ENCODE measurements around the gene MRPL55.

DNA sequence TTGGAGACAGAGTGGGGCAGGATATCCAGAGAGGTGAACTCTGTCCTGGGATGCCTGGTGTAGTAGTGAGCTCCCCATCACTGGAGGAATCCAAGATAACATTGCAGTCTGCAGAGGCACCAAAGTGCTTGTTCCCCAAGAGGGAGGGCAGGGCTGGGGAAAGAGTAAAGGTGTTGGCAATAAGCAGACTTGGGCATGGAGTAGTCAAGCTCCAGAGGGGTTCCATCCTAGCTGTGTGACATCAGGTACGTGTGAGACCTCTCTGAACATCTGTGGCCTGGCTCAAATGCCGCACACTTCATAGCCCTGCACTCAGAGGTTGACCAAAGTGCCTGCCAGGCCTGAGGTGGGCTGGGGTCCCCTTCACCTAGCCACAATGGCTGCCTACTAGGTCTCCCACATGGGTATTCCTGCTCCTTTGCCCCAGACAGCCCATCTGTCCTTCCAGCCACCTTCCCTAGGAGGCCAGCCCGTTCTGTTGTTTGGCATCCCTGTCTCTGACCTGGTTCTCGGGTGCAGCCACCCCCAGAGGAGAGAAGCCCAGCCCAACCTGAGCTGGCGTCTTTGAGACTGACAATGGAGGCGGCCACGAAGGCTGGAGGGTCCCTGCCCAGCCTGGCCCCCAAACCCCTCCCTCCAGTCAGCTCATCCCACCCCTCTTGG is 29.4 kb downstream of the MRPL55 start:
- TF ChIP-seq EZH2 (IDR thresholded peaks at IDR 0.05; ENCODE audit: insufficient read depth, poor library complexity, severe bottlenecking) = no peak
- no peak for TF ChIP-seq EZH2phosphoT487 (IDR thresholded peaks at IDR 0.05; ENCODE audit: insufficient read depth, low read depth)
